Upper lobe of right lung (tissue), 1 donor: ENCODE measurements around the gene LAMB2. TPM values are rescaled to one million over a fixed set of nuclear protein-coding genes. Genes with fewer than 3 reads are reported as not detected.

Experiments
- ATAC-seq: fragments of 200-7000 bp; cut with Tn5 transposase; one replicate; pipeline ENCODE4 v1.9.1; 2020; ENCODE audit warnings: mild to moderate bottlenecking, moderate library complexity
- DNase-seq: peaks from one replicate; pipeline ENCODE4 v3.0.0-alpha.2; 2020
- H3K27ac ChIP-seq: fragments of 200-600 bp; one replicate; pipeline ENCODE4 v1.8.0; 2022
- H3K27me3 ChIP-seq: fragments of 200-600 bp; one replicate; pipeline ENCODE4 v1.8.0; 2022; ENCODE audit warnings: mild to moderate bottlenecking
- H3K36me3 ChIP-seq: fragments of 200-600 bp; one replicate; pipeline ENCODE4 v1.8.0; 2022
- H3K4me1 ChIP-seq: fragments of 200-600 bp; one replicate; pipeline ENCODE4 v1.8.0; 2022
- H3K4me3 ChIP-seq: fragments of 200-600 bp; one replicate; pipeline ENCODE4 v1.8.0; 2022; ENCODE audit warnings: mild to moderate bottlenecking
- H3K9me3 ChIP-seq: fragments of 200-600 bp; one replicate; pipeline ENCODE4 v1.8.0; 2022
- CTCF ChIP-seq: fragments of 200-600 bp; IDR thresholded peaks from one replicate; pipeline ENCODE4 v1.8.0; 2022; ENCODE audit warnings: antibody characterized with exemption
- intact Hi-C: fragments of 100-400 bp; cut with DNase I; formaldehyde crosslinking; loops from one replicate; pipeline ENCODE4 v1.11.0; 2022
- total RNA-seq: library from RNA; stranded (reverse); fragmentation: NEBNext Ultra II Directional; extraction: Animal tissue kit (Norgen Biotek cat#: 25700); gene quantifications from one replicate; pipeline ENCODE4 v1.2.1, GENCODE V29; 2021
- donor health status: DM: no; HTN: yes; CAD: no; lungs with severe emphysema.

LAMB2 gene
- total RNA-seq, 1 donor from 2014 or later: 489 TPM

- intact Hi-C loops: no loop called here
- DNase-seq: no peak
- no peaks in the 10 kb centered on the region for H3K36me3 ChIP-seq
- no peak overlapping the region for H3K27ac ChIP-seq
- no peak overlapping the region for H3K4me3 ChIP-seq
- H3K9me3 ChIP-seq: no peaks in the 10 kb centered on the region
- no peak for ATAC-seq
- TF ChIP-seq CTCF: no peak
- H3K4me1 ChIP-seq: no peaks in the 10 kb centered on the region
- H3K27me3 ChIP-seq: no peaks in the 10 kb centered on the region
These were observed 15.3 kb upstream of the LAMB2 start for GRCh38 chr3:49148159-49148558.

GRCh38 chr3:49140080-49140479, 7.2 kb upstream of the LAMB2 start:
- H3K9me3 ChIP-seq: no peaks in the 10 kb centered on the region
- intact Hi-C loops: no loop called here
- TF ChIP-seq CTCF: no peak
- no peaks in the 10 kb centered on the region for H3K36me3 ChIP-seq
- ATAC-seq (no peak), DNase-seq (no peak)
- H3K27ac ChIP-seq: no peak overlapping the region
- no peaks in the 10 kb centered on the region for H3K27me3 ChIP-seq
- H3K4me1 ChIP-seq: no peaks in the 10 kb centered on the region
- no peak overlapping the region for H3K4me3 ChIP-seq

GRCh38 chr3:49135499-49135898, 2.6 kb upstream of the LAMB2 start:
- peaks cover 10% of the 10 kb centered on the region for H3K4me1 ChIP-seq
- no peaks in the 10 kb centered on the region for H3K9me3 ChIP-seq
- no peak for TF ChIP-seq CTCF
- ATAC-seq (no peak), DNase-seq (no peak)
- H3K27ac ChIP-seq: no peak overlapping the region
- intact Hi-C loops: no loop called here
- H3K36me3 ChIP-seq: peaks cover 5% of the 10 kb centered on the region
- no peaks in the 10 kb centered on the region for H3K27me3 ChIP-seq
- no peak overlapping the region for H3K4me3 ChIP-seq

GRCh38 chr3:49134471-49135265, 1.8 kb upstream of the LAMB2 start:
- no peaks in the 10 kb centered on the region for H3K27me3 ChIP-seq
- H3K4me3 ChIP-seq: no peak overlapping the region
- no peaks in the 10 kb centered on the region for H3K9me3 ChIP-seq
- no peak for TF ChIP-seq CTCF
- ATAC-seq: no peak
- H3K27ac ChIP-seq: no peak overlapping the region
- H3K36me3 ChIP-seq: peaks cover 13% of the 10 kb centered on the region
- peaks cover 10% of the 10 kb centered on the region for H3K4me1 ChIP-seq
- intact Hi-C loops: no loop called here
- DNase-seq: no peak

GRCh38 chr3:49133226-49133951, 539 bp upstream of the LAMB2 start:
- intact Hi-C loops: no loop called here

More at GRCh38 chr3:49133226-49133951, 539 bp upstream of the LAMB2 start:
- Histone ChIP-seq H3K36me3 (peaks cover 25% of the 10 kb centered on the region), H3K4me1 (peaks cover 10% of the 10 kb centered on the region), H3K9me3 (no peaks in the 10 kb centered on the region), H3K27me3 (no peaks in the 10 kb centered on the region), H3K27ac (peak overlapping the region; percentile 88), H3K4me3 (peak overlapping the region; percentile 88)
- DNase-seq (peak; percentile 90), ATAC-seq (peak; percentile 89)
- no peak for TF ChIP-seq CTCF
